Uterine smooth muscle cell (primary cell): Measurements from ENCODE around the gene ERRFI1. TPM values are rescaled to one million over a fixed set of nuclear protein-coding genes. Genes with fewer than 3 reads are reported as not detected.

Source experiments
- total RNA-seq: library from RNA; depleted of rRNA; stranded (reverse); fragments of >200 nt; gene quantifications from 2 replicates; pipeline ENCODE4 v1.2.3, GENCODE V29; 2014

Gene ERRFI1
- total RNA-seq = 42.6 and 78.2 TPM in 2 replicates

GRCh38 chr1:8026153-8026975, at the start of gene ERRFI1:
ERRFI1 (minus strand) TSS chr1:8026309; CDS start chr1:8015619, 10,690 bp downstream.

Other genes starting within 250 kb of the ERRFI1 start
- 8.7 and 9.2 TPM in 2 replicates for gene PER3, start 242.0 kb downstream of the ERRFI1 start, total RNA-seq
- 0.12 TPM in 1 of 2 replicates, not detected in the other for gene UTS2, start 173.2 kb downstream of the ERRFI1 start, total RNA-seq
- under 0.01 TPM in 1 of 2 replicates, not detected in the other for gene TNFRSF9, start 85.5 kb downstream of the ERRFI1 start, total RNA-seq
- gene PARK7, start 64.6 kb downstream of the ERRFI1 start, total RNA-seq = 275 and 334 TPM in 2 replicates